Calu3 (cell line): ENCODE data around the gene PLXNB2. TPM values are rescaled to one million over a fixed set of nuclear protein-coding genes. Genes with fewer than 3 reads are reported as not detected.

Experiments
- BruUV-seq: library from RNA; stranded (reverse); fragments of 400-500 nt; replicated peaks from 2 replicates; lab custom pipeline; 2021; lab: Mats Ljungman, UMichigan
- CTCF ChIA-PET: fragments of 300-600 bp; sonication (Branson Sonifier 250); formaldehyde crosslinking; loops from one replicate; lab custom pipeline; 2022; ENCODE audit warnings: antibody characterized with exemption; lab: Charles Lee
- DNase-seq: peaks from one replicate; pipeline ENCODE4 v3.0.0; 2022
- H3K27ac Mint-ChIP-seq: one replicate; pipeline ENCODE4 v1.8.0; 2022; ENCODE audit warnings: mixed read lengths; ENCODE audit not compliant: unreplicated experiment
- H3K27me3 Mint-ChIP-seq: one replicate; pipeline ENCODE4 v1.8.0; 2022; ENCODE audit warnings: mixed read lengths; ENCODE audit not compliant: unreplicated experiment
- H3K36me3 Mint-ChIP-seq: one replicate; pipeline ENCODE4 v1.8.0; 2022; ENCODE audit warnings: mild to moderate bottlenecking, moderate library complexity, mixed read lengths; ENCODE audit not compliant: insufficient read depth, unreplicated experiment
- H3K4me1 Mint-ChIP-seq: one replicate; pipeline ENCODE4 v1.8.0; 2022; ENCODE audit warnings: mild to moderate bottlenecking, low read depth, mixed read lengths; ENCODE audit not compliant: unreplicated experiment
- H3K4me3 Mint-ChIP-seq: one replicate; pipeline ENCODE4 v1.8.0; 2022; ENCODE audit warnings: mild to moderate bottlenecking, low read depth, moderate library complexity, mixed read lengths; ENCODE audit not compliant: unreplicated experiment
- H3K9me3 Mint-ChIP-seq: one replicate; pipeline ENCODE4 v1.8.0; 2022; ENCODE audit warnings: low read depth, mixed read lengths; ENCODE audit not compliant: unreplicated experiment
- CTCF ChIP-seq: fragments of 200-600 bp; IDR thresholded peaks from one replicate; pipeline ENCODE4 v1.8.0; 2022; ENCODE audit warnings: antibody characterized with exemption; ENCODE audit not compliant: unreplicated experiment
- intact Hi-C: fragments of 100-400 bp; cut with micrococcal nuclease; formaldehyde crosslinking; loops from one replicate; pipeline ENCODE4 v1.10.0; 2022; ENCODE audit not compliant: unreplicated experiment
- total RNA-seq: library from RNA; stranded (reverse); gene quantifications from 2 replicates; pipeline ENCODE4 v1.2.3, GENCODE V29; 2022

PLXNB2 gene
- total RNA-seq, 1 experiment from 2014 or later = 298 TPM

- Mint-ChIP-seq H3K27me3 (no peaks in the 10 kb centered on the region), H3K27ac (no peak overlapping the region), H3K4me1 (peaks cover 11% of the 10 kb centered on the region), H3K9me3 (no peaks in the 10 kb centered on the region), H3K4me3 (no peak overlapping the region), H3K36me3 (peaks cover 87% of the 10 kb centered on the region)
- CTCF ChIA-PET = interaction anchor here (1.3 kb wide), 1 partner anchor 28 kb away, joined by 4 read pairs; the partner anchor contains the start of gene PLXNB2
- intact Hi-C loops = no loop called here
- TF ChIP-seq CTCF = no peak
- BruUV-seq = no TSS peak
- DNase-seq = no peak
Measured at GRCh38 chr22:50278956-50279619, 28.4 kb downstream of the PLXNB2 start.

GRCh38 chr22:50278461-50278860, 29.0 kb downstream of the PLXNB2 start:
- no peaks in the 10 kb centered on the region for H3K27me3 Mint-ChIP-seq
- H3K36me3 Mint-ChIP-seq = peaks cover 88% of the 10 kb centered on the region
- peak; percentile 7 for TF ChIP-seq CTCF
- no TSS peak for BruUV-seq
- CTCF ChIA-PET = no interaction called here
- no peak for DNase-seq
- peaks cover 13% of the 10 kb centered on the region for H3K4me1 Mint-ChIP-seq
- intact Hi-C loops = no loop called here
- H3K27ac Mint-ChIP-seq = no peak overlapping the region
- no peak overlapping the region for H3K4me3 Mint-ChIP-seq
- H3K9me3 Mint-ChIP-seq = no peaks in the 10 kb centered on the region

- CTCF ChIA-PET = no interaction called here
- no peak for DNase-seq
- Mint-ChIP-seq H3K4me1 (peaks cover 10% of the 10 kb centered on the region), H3K27ac (no peak overlapping the region), H3K36me3 (peaks cover 86% of the 10 kb centered on the region), H3K9me3 (no peaks in the 10 kb centered on the region), H3K4me3 (no peak overlapping the region), H3K27me3 (no peaks in the 10 kb centered on the region)
- intact Hi-C loops = no loop called here
- TF ChIP-seq CTCF = no peak
- no TSS peak for BruUV-seq
Measured at GRCh38 chr22:50277761-50278160, 29.7 kb downstream of the PLXNB2 start.

- H3K4me3 Mint-ChIP-seq = no peak overlapping the region
- H3K27ac Mint-ChIP-seq = no peak overlapping the region
- DNase-seq = peak; percentile 52
- CTCF ChIA-PET = interaction anchor here (0.5 to 1.4 kb wide), 9 partner anchors 18 to 288 kb away, joined by 3 to 6 read pairs (median 4); no protein-coding TSS in a partner anchor
- TF ChIP-seq CTCF = peak; percentile 81
- no peaks in the 10 kb centered on the region for H3K27me3 Mint-ChIP-seq
- intact Hi-C loops = no loop called here
- H3K4me1 Mint-ChIP-seq = peaks cover 10% of the 10 kb centered on the region
- H3K36me3 Mint-ChIP-seq = peaks cover 80% of the 10 kb centered on the region
- H3K9me3 Mint-ChIP-seq = no peaks in the 10 kb centered on the region
- BruUV-seq = no TSS peak
Measured at GRCh38 chr22:50276143-50276542, 31.3 kb downstream of the PLXNB2 start.
